CD14-positive monocyte (primary cell): ENCODE data around the gene GGT1. TPM values are rescaled to one million over a fixed set of nuclear protein-coding genes. Genes with fewer than 3 reads are reported as not detected.
A peak's percentile ranks its signal among the peaks of the same experiment; 100 is the strongest.

Experiments
- DNase-seq, 3 donors: peaks; one replicate each; pipeline ENCODE4 v3.0.0-alpha.2; 2011 to 2022
- H2AFZ ChIP-seq: 2 replicates; pipeline ENCODE4 v1.6.0; 2012; ENCODE audit warnings: mild to moderate bottlenecking, low read depth, low read length, inconsistent platforms; ENCODE audit not compliant: insufficient read depth, poor library complexity, severe bottlenecking
- H3K27ac ChIP-seq, 2 donors: 1 replicate in 1 of 2; 2 replicates in 1 of 2; pipeline ENCODE4 v1.5.1; 2012 to 2013; ENCODE audit warnings: low read length in 2 of 2, control low read depth in 1 of 2, inconsistent platforms in 1 of 2, low read depth in 1 of 2, mild to moderate bottlenecking in 1 of 2
- H3K27me3 ChIP-seq, 2 donors: one replicate each; pipeline versions ENCODE4 v1.6.0 to v1.6.1; 2011 to 2013; ENCODE audit warnings: low read length in 2 of 2; ENCODE audit not compliant: control insufficient read depth in 2 of 2, insufficient read depth in 2 of 2
- H3K36me3 ChIP-seq, 2 donors: replicated peaks in 1 of 2; 1 replicate in 1 of 2; 2 replicates in 1 of 2; pipeline versions ENCODE4 v1.5.1 to v1.6.1; 2012 to 2013; ENCODE audit warnings: low read length in 2 of 2, control low read depth in 1 of 2, inconsistent platforms in 1 of 2, mild to moderate bottlenecking in 1 of 2; ENCODE audit not compliant: insufficient read depth in 2 of 2, control insufficient read depth in 1 of 2
- H3K4me1 ChIP-seq, 2 donors: 1 replicate in 1 of 2; 2 replicates in 1 of 2; pipeline versions ENCODE4 v1.5.1 to v1.6.1; 2012 to 2013; ENCODE audit warnings: low read length in 2 of 2, control low read depth in 1 of 2, inconsistent platforms in 1 of 2, mild to moderate bottlenecking in 1 of 2, moderate library complexity in 1 of 2; ENCODE audit not compliant: insufficient read depth in 2 of 2, control insufficient read depth in 1 of 2
- H3K4me2 ChIP-seq: replicated peaks from 2 replicates; pipeline ENCODE3; 2012; ENCODE audit warnings: low read length, moderate library complexity, mild to moderate bottlenecking; ENCODE audit not compliant: poor library complexity, severe bottlenecking; ENCODE audit errors: extremely low read depth
- H3K4me3 ChIP-seq, 3 experiments: fragments of 200-600 bp in 1 of 3; sonication (generic) in 1 of 3; replicated peaks in 1 of 3; 1 replicate in 2 of 3; 2 replicates in 1 of 3; pipeline ENCODE4 v1.5.1; 2011 to 2013; ENCODE audit warnings: low read length in 3 of 3, mild to moderate bottlenecking in 3 of 3, control low read depth in 2 of 3, low read depth in 2 of 3, inconsistent platforms in 1 of 3, moderate library complexity in 1 of 3
- H3K79me2 ChIP-seq: 2 replicates; pipeline ENCODE4 v1.6.0; 2012; ENCODE audit warnings: mild to moderate bottlenecking, control low read depth, inconsistent platforms, low read length, moderate library complexity; ENCODE audit not compliant: insufficient read depth
- H3K9ac ChIP-seq: 2 replicates; pipeline ENCODE4 v1.6.0; 2017; ENCODE audit warnings: low read length, mild to moderate bottlenecking; ENCODE audit not compliant: insufficient read depth, poor library complexity, severe bottlenecking
- H3K9me3 ChIP-seq, 2 donors: replicated peaks in 1 of 2; 1 replicate in 1 of 2; 2 replicates in 1 of 2; pipeline versions ENCODE4 v1.5.1 to v1.6.1; 2012 to 2013; ENCODE audit warnings: low read length in 2 of 2, control low read depth in 1 of 2; ENCODE audit not compliant: control insufficient read depth in 1 of 2, insufficient read depth in 1 of 2
- H4K20me1 ChIP-seq: 2 replicates; pipeline ENCODE4 v1.6.0; 2012; ENCODE audit warnings: mild to moderate bottlenecking, low read length, control low read depth, moderate library complexity; ENCODE audit not compliant: insufficient read depth
- H3K27ac Mint-ChIP-seq, 7 donors: one replicate each; pipeline ENCODE4 v1.8.0; 2020; ENCODE audit warnings: mild to moderate bottlenecking in 7 of 7, mixed read lengths in 7 of 7, moderate library complexity in 6 of 7, inconsistent platforms in 2 of 7
- H3K27me3 Mint-ChIP-seq, 3 donors: one replicate each; pipeline ENCODE4 v1.8.0; 2021 to 2022; ENCODE audit warnings: low read depth in 3 of 3, mild to moderate bottlenecking in 3 of 3, mixed read lengths in 3 of 3, moderate library complexity in 3 of 3, inconsistent platforms in 1 of 3
- H3K36me3 Mint-ChIP-seq, 2 donors: one replicate each; pipeline ENCODE4 v1.8.0; 2020; ENCODE audit warnings: mixed read lengths in 2 of 2, inconsistent platforms in 1 of 2, mild to moderate bottlenecking in 1 of 2
- H3K4me1 Mint-ChIP-seq: one replicate; pipeline ENCODE4 v1.8.0; 2020; ENCODE audit warnings: mild to moderate bottlenecking, mixed read lengths
- H3K4me3 Mint-ChIP-seq, 2 donors: one replicate each; pipeline ENCODE4 v1.8.0; 2020; ENCODE audit warnings: mild to moderate bottlenecking in 2 of 2, mixed read lengths in 2 of 2, moderate library complexity in 1 of 2
- H3K9me3 Mint-ChIP-seq, 7 donors: one replicate each; pipeline ENCODE4 v1.8.0; 2020 to 2022; ENCODE audit warnings: mixed read lengths in 7 of 7, mild to moderate bottlenecking in 6 of 7, moderate library complexity in 6 of 7, inconsistent platforms in 2 of 7
- WGBS: methylation state at CpG from one replicate; pipeline ENCODE4 v1.1.5; 2013; ENCODE audit warnings: missing lambda C conversion rate; ENCODE audit not compliant: insufficient coverage; 5-methylcytosine and 5-hydroxymethylcytosine counted together
- intact Hi-C, 2 donors: fragments of 100-400 bp; cut with micrococcal nuclease; formaldehyde crosslinking; loops; one replicate each; pipeline versions ENCODE4 v1.15.0 to v1.15.1; 2023
- polyA plus RNA-seq, 3 donors: library from polyadenylated mRNA; depleted of rRNA in 1 of 3; unstranded in 2 of 3; stranded (reverse) in 1 of 3; fragments of 300-500 nt in 2 of 3; fragments of >200 nt in 1 of 3; fragmentation: Illumina TruSeq in 2 of 3; gene quantifications; 1 replicate in 2 of 3; 2 replicates in 1 of 3; pipeline ENCODE4 v1.2.3, GENCODE V29; 2012 to 2021
- TF ChIP-seq, protein P1 (sequence below): fragments of 200-600 bp; IDR thresholded peaks from one replicate; pipeline ENCODE4 v1.8.0; 2022; ENCODE audit warnings: antibody characterized with exemption, mild to moderate bottlenecking

GGT1 gene
- polyA plus RNA-seq, 3 donors: 16.0 to 26.5 (median 25.5) TPM

GRCh38 chr22:24566899-24567511, 36.0 kb upstream of the GGT1 start:
- peaks cover 58 to 82% of the 10 kb centered on the region in 2 donors for H3K36me3 Mint-ChIP-seq
- H3K27ac Mint-ChIP-seq: peak overlapping the region in 3 of 7 donors; percentile 21 to 60 (median 55)
- peaks cover 9% of the 10 kb centered on the region for H3K4me1 Mint-ChIP-seq
- no peak overlapping the region for H3K9ac ChIP-seq
- no peak overlapping the region for H3K27ac ChIP-seq
- no peak overlapping the region for H3K4me2 ChIP-seq
- WGBS: 91% methylated on average over 6 of the region's 8 CpGs
- H3K27me3 Mint-ChIP-seq: peaks cover 0 to 1% (median 0%) of the 10 kb centered on the region in 3 donors
- H3K4me3 ChIP-seq: no peak overlapping the region
- intact Hi-C loops: no loop called here
- H3K4me1 ChIP-seq: no peaks in the 10 kb centered on the region
- H3K9me3 ChIP-seq: no peaks in the 10 kb centered on the region
- H3K79me2 ChIP-seq: peaks cover 56% of the 10 kb centered on the region
- no peaks in the 10 kb centered on the region for H3K27me3 ChIP-seq
- H3K4me3 Mint-ChIP-seq: no peak overlapping the region
- H4K20me1 ChIP-seq: peaks cover 75% of the 10 kb centered on the region
- no peaks in the 10 kb centered on the region for H3K9me3 Mint-ChIP-seq
- no peak for DNase-seq
- H3K36me3 ChIP-seq: peaks cover 67 to 97% of the 10 kb centered on the region in 2 donors
- H2AFZ ChIP-seq: no peak overlapping the region
- TF ChIP-seq, protein P1, sequence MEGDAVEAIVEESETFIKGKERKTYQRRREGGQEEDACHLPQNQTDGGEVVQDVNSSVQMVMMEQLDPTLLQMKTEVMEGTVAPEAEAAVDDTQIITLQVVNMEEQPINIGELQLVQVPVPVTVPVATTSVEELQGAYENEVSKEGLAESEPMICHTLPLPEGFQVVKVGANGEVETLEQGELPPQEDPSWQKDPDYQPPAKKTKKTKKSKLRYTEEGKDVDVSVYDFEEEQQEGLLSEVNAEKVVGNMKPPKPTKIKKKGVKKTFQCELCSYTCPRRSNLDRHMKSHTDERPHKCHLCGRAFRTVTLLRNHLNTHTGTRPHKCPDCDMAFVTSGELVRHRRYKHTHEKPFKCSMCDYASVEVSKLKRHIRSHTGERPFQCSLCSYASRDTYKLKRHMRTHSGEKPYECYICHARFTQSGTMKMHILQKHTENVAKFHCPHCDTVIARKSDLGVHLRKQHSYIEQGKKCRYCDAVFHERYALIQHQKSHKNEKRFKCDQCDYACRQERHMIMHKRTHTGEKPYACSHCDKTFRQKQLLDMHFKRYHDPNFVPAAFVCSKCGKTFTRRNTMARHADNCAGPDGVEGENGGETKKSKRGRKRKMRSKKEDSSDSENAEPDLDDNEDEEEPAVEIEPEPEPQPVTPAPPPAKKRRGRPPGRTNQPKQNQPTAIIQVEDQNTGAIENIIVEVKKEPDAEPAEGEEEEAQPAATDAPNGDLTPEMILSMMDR: no peak

DNA sequence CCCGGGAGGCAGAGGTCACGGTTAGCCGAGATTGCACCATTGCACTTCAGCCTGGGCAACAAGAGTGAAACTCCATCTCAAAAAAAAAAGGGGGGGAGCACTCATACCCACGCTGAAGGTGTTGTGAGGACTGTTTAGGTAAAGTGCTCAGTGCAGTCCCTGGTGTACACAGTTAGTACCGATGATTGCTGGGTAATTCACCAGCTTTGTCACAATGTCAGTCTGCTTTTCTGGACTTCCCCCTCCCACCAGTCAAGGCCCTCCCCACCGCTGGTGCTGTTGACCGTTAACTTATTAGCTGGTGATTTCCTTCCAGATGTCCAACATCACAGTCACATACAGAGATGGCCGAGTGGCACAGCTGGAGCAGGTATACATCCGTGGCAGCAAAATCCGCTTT, 35.3 kb upstream of the GGT1 start:
- H3K27me3 ChIP-seq: no peaks in the 10 kb centered on the region
- no peaks in the 10 kb centered on the region for H3K9me3 Mint-ChIP-seq
- H3K27ac Mint-ChIP-seq: no peak overlapping the region
- H2AFZ ChIP-seq: no peak overlapping the region
- DNase-seq: no peak
- no peaks in the 10 kb centered on the region for H3K4me1 ChIP-seq
- H3K4me1 Mint-ChIP-seq: peaks cover 6% of the 10 kb centered on the region
- H3K27me3 Mint-ChIP-seq: peaks cover 0 to 1% (median 0%) of the 10 kb centered on the region in 3 donors
- H3K36me3 ChIP-seq: peaks cover 70 to 97% of the 10 kb centered on the region in 2 donors
- H3K27ac ChIP-seq: no peak overlapping the region
- no peak overlapping the region for H3K4me3 Mint-ChIP-seq
- no peak overlapping the region for H3K4me3 ChIP-seq
- intact Hi-C loops: no loop called here
- H3K36me3 Mint-ChIP-seq: peaks cover 61 to 83% of the 10 kb centered on the region in 2 donors
- TF ChIP-seq, protein P1: no peak
- no peak overlapping the region for H3K9ac ChIP-seq
- peaks cover 68% of the 10 kb centered on the region for H4K20me1 ChIP-seq
- peaks cover 49% of the 10 kb centered on the region for H3K79me2 ChIP-seq
- no peak overlapping the region for H3K4me2 ChIP-seq
- WGBS: 98% methylated on average over 5 of the region's 10 CpGs
- H3K9me3 ChIP-seq: no peaks in the 10 kb centered on the region
